Superior temporal gyrus (tissue), 1 donor: Measurements from ENCODE around the gene RIPOR1.
A peak's percentile ranks its signal among the peaks of the same experiment; 100 is the strongest.
"Not testable (repeated sequence)": the region's sequence is repeated elsewhere in the genome, so short reads cannot be mapped to it uniquely, and the experiment has no call there.

Experiments
- DNase-seq: peaks from one replicate; pipeline ENCODE4 v3.0.0-alpha.2; 2016; ENCODE audit errors: extremely low spot score

Gene RIPOR1

GRCh38 chr16:67517661-67518423 is 10.8 kb upstream of the RIPOR1 start:
- no peak for DNase-seq

GRCh38 chr16:67518676-67519075 is 10.0 kb upstream of the RIPOR1 start:
- no peak for DNase-seq

- no peak for DNase-seq
These were observed 9.4 kb upstream of the RIPOR1 start for GRCh38 chr16:67519242-67519641.

- DNase-seq = peak; percentile 99
These were observed 7.4 kb upstream of the RIPOR1 start for GRCh38 chr16:67521095-67521804.

GRCh38 chr16:67525176-67525860 is 3.3 kb upstream of the RIPOR1 start:
- DNase-seq = no peak

GRCh38 chr16:67526149-67526791 is 2.4 kb upstream of the RIPOR1 start:
- no peak for DNase-seq

GRCh38 chr16:67528870-67529581 is 397 bp downstream of the RIPOR1 start:
- DNase-seq = no peak

- no peak for DNase-seq
These were observed 968 bp downstream of the RIPOR1 start for GRCh38 chr16:67529582-67530012.

- DNase-seq = no peak
These were observed 1.6 kb downstream of the RIPOR1 start for GRCh38 chr16:67530013-67530939.

GRCh38 chr16:67531247-67531646 is 2.6 kb downstream of the RIPOR1 start:
- DNase-seq = no peak

GRCh38 chr16:67533024-67533560 is 4.5 kb downstream of the RIPOR1 start:
- DNase-seq = no peak

GRCh38 chr16:67533987-67534386 is 5.4 kb downstream of the RIPOR1 start:
- not testable (repeated sequence) for DNase-seq

GRCh38 chr16:67534431-67534830 is 5.8 kb downstream of the RIPOR1 start:
- peak; percentile 5 for DNase-seq

GRCh38 chr16:67535201-67535600 is 6.6 kb downstream of the RIPOR1 start:
- DNase-seq = no peak

- DNase-seq = no peak
These were observed 8.6 kb downstream of the RIPOR1 start for GRCh38 chr16:67537270-67537635.

- DNase-seq = no peak
These were observed 9.3 kb downstream of the RIPOR1 start for GRCh38 chr16:67537636-67538591.

- no peak for DNase-seq
These were observed 10.1 kb downstream of the RIPOR1 start for GRCh38 chr16:67538666-67539101.

- no peak for DNase-seq
These were observed 10.6 kb downstream of the RIPOR1 start for GRCh38 chr16:67539271-67539670.
